ELF-1 (cell line): ENCODE measurements around the gene COL4A2.

Experiments
- DNase-seq: peaks from one replicate; pipeline ENCODE4 v3.0.0-alpha.2; 2016; ENCODE audit warnings: low read depth, low spot score

COL4A2 gene

DNA sequence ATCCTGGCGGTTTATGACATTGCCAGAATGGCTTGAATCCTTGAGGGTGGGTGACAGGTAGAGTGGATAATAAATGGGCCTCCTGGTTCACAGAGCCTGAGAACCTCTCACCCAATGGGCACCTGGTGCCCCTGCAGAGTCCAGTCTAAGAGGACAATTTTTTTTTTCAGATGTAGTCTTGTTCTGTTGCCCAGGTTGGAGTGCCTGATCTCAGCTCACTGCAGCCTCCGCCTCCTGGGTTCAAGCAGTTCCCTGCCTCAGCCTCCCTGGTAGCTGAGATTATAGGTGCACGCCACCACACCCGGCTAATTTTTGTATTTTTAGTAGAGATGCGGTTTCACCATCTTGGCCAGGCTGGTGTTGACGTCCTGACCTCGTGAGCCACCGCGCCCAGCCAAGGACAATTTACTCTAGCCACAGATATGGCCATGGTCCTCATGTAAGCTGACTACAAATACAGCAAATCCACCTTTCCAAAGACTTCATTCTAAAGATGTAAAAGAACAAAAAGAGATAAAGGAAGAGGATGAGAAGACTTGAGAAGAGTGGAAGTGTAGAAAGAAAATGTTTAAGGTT lies 33.0 kb downstream of the COL4A2 start:
- no peak for DNase-seq

DNA sequence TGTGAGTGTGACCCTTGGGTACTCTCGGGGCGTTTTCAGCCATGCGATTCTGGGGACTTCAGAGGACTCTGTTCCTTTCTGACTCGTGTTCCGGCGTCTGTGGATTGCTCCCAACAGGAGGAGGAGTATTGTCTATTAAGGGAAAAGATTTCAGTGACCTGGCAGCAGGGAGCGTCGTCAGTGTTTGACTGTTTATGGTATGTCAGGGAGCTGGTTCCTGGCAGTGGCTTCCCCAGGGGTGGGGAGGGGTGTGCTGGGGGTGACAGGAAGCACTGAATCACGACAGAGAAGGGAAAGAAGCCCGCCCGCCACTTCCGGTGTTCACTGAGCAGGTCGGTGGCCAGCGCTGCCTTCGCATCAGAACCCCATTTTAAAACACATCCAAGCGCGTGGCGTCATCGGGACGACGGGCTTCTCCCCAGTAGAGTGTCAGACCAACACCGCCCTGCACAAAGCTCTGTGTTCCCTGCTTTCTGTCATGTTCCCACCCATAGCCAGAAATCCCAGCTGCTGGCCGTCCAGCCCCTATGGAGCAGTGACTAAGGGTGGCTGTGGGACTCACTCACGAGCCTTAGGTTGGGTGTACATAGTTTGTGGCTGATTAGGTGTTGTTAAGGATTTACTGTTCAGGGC lies 33.8 kb downstream of the COL4A2 start:
- peak; percentile 61 for DNase-seq

DNA sequence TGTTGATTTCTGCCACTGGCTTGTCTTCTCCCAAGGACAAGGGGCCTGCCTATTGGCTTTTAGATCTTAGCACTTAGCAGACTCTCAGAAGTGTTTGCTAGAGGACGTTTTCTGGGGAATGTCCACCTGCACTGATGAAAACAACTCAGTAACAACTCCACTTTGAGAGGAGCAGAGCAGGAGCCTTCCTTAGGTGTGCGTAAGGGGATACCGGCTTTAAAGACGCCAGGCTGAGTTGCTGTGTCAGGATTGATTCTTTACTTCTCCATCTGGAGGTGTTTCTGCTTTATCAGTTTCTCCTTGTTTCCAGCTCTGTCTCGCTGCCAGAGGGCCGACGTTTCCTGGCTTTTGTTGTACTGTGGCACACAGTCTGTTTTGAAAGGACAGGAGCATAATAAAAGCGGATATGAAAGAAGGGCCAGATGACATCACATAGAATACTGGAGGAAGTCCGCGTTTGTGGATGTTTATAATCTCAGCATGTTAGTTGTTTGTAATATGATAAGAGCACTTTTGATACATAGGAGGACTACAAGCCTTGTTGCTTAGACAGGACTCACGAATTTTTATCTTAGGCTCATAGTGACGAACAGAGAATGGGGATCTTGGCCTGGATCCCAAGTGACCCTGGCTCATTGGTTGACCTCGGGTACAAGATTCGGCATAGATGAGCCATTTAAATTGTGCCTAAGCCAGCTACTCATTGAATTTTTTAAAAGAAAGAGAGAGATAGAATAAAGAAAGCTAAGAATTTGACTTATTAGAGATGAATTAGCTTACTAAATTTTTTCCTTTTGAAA lies 34.6 kb downstream of the COL4A2 start:
- no peak for DNase-seq

DNA sequence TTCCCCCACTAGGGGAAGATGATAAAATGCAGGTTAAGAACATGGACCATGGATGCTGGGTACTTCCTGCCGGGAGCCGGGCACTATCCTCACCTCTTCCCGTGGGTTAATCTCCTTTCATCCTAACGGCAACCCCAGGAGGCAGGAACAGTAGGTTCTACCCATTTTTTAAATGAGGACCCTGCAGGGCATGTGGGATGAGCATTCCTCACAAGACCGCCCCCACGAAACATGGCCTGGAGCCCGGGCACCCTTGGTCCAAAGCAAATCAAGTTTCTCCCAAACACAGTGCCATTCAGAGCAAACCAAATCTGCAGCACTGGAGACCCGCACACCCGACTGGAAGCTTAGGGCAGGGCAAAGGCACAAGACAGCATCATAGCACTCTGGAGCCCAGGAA lies 35.4 kb downstream of the COL4A2 start:
- DNase-seq: no peak

DNA sequence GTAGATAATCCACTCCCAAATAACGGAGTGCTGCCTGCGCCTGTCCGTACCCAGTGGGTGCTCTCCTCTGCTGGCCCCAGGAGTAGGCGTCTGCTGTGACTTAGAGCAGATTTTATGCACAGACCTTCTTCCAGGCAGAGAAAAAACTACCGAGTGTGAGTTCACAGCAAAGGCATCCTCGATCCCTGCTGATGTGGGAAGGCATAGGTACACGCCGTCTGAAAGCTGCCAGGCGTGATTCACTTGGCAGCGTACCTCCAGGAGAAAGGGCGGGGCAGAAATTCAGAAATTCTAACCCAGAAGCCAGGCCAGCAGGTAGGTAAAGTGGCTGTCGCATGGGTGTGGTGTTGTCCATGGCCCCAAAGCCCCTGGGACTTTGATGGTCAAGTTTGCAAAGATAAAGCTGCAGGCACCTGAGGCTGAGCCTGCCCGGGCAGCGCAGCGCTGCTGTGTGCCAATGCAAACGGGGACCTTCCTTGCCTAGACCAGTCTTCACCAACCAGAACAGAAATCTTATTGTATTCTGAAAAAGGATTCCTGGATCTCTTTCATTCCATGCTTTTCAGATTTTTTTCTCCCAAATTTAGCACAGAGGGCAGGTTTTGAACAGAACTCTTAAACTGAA lies 36.3 kb downstream of the COL4A2 start:
- DNase-seq: no peak

DNA sequence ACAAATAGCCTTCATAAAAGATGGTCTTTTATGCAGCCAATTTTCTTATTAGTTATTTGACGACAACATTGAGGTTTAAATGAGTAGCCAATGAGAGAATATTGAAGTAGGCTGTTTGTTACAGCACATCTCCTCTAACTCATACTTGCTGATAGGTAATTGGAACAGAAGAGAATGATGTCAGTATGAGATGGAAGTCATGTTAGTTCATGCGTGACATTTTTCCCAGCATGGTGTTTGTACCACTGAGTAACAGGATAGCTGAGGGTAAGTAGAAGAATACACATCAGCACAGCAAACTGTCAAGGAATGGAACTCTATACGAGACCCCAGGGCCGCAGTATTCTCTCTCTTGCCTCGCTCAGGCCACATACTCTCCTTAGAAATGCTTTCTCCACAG lies 37.2 kb downstream of the COL4A2 start:
- DNase-seq: no peak

DNA sequence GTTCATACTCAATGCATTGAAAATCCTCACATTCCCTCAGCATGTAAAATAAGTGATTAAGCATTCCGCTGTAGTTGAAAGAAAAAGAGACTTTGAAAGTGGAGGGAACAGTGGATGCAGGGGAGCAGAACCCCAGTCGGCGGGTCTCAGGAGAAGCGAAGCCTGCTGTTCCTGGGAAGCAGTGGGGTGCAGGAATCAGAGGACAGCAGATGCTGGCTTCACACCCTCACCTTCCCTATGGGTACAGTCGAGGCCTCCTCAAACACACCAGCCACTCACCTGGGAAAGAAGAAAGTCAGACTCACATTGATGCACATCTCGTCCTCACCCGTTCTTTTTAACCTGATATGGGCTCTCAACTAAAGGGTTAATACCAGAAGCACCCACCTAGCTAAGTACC lies 38.2 kb downstream of the COL4A2 start:
- DNase-seq: no peak

DNA sequence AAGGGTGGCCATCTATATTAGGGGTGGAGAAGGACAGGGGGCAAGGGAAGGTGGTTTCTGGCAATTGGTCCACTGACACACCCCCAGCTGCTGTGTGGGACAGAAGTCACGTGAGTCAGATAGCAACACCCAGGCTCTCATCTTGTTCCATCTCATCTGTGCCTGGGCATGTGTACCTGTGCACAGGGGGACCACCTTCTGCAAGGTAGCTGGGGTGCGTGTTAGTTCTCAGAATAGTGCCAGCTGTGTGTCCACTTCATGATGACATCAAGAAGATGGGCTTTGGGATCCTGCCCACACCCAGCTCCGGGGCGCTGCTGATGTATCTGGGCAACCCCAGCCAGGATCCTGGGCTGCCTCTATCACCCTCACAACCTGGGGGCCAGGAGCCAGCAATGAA lies 38.6 kb downstream of the COL4A2 start:
- DNase-seq: no peak

DNA sequence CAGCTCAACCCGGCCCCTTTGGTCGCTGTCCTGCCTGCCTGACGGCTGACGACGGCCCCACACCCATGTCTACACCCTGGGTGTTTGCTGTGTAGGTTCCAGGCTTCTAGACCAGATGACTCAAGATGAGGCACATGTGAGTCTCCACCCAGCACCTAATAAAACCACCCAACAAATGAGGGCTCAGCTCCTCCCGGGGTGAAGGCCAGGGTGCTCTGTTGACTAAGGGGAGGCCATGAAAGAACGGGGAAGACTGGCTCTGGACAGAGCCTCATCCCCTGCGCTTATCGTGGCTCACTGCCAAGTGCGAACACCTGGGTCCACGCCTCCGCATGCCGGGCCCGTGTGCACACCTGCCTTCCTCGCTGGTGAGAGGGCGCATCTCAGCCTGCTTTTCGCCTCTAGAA lies 39.6 kb downstream of the COL4A2 start:
- no peak for DNase-seq

DNA sequence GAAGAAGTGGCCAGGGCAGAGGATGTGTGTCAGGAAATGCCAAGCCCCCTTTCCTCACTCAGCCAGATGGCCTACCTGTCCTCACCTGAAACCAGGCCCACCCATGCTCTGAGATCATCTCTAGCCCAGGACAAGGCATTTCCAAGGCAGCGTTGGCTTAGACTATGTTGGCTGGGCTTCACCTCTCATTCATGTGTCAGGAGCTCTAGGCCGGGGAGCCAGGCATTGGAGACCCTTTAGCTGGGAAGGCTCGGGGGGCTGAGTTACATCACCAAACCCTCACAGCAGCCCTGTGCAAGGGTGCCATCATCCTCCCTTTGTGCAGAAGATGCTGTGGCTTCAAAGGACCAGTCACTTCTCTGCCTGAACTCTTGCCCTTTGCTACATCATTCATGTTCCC lies 40.0 kb downstream of the COL4A2 start:
- DNase-seq: no peak

DNA sequence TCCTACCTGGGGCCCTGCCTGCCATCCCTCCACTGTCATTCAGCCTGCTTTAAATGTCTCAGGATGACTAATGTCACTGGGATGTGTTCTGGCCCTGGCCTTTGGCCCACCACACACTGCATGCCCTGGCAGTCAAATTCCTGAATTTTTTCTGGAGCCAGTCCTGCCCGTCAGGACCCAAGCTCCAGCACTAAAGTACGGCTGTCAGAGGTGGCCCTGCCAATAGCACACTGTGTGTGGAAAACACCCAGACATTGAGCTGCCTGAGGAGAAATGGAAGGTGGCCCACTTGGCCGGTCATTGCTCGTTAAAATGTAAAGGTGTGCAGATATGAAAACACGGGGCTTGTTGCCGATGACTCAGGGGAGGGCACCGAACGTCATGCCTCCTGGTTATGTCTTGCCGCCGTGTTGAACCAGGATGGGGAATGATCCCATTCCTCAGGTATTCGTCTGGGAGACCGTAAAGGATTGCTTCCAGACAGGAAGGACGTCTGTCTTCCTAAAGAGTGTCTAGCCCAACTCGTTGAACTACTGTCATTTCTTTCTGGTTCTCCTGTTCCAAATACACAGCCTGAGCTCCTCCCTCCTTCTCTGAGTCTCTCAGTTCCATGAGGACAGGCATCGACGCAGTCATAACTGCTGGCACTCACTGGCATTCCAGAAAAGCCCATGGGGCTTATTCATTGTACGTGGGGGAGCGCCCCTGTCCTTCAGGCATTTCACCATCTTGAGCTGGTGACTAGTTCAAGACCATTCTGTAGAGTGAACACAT lies 40.6 kb downstream of the COL4A2 start:
- DNase-seq: peak; percentile 43

DNA sequence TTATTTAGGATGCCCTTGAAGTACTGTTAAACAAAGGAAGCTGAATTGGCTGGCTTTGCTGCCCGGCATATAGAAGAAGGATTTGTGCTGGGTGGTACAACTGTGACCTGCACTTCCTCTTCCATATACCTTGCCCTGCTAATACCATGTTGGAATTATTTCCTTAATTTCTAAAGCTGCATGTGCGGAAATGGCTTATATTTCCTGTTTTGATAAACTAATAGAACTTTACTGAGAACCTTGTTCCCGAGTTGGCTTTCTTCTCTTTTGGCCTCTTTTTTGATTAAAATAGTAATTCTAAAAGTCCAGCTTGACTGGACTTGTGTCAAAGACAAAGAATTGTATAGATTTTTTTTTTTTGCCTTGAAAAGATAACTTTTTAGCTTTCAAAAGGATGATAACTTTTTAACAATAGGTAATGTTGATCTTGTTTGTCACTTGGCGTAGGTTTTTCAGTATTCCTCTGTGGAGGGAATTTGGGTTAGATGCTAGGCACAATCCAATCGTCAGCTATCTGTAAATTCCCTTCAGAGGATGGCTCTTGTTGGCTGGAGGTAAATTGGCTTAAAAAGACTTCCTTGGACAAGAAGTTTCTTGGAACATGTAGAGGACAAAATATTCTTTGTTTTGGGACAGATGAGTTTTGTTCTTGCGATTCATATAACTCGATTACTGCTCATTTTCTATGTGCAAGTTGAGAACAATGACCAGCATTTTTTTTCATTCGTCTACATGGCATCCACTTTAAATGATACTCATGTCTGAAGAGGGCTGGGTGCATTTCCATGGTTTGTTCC lies 41.4 kb downstream of the COL4A2 start:
- no peak for DNase-seq

DNA sequence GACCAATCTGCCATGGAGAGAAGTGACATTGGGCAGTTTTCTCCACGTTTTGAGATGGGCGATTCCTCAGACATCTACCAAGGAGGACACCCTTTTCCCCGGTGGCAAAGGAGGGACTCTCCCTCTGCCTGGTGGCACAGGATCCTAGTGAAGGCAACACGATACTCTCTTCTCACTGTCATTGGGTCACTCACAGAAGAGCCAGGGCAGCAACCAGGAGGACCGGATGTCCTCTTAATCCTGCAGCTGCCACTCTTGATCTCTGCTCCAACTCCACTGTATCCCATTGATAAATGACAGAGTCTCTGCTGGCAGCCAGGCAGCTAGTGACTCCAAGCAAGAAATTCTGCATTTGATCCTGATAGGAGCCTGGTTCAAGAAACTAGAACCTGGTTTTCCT lies 42.2 kb downstream of the COL4A2 start:
- DNase-seq: no peak

DNA sequence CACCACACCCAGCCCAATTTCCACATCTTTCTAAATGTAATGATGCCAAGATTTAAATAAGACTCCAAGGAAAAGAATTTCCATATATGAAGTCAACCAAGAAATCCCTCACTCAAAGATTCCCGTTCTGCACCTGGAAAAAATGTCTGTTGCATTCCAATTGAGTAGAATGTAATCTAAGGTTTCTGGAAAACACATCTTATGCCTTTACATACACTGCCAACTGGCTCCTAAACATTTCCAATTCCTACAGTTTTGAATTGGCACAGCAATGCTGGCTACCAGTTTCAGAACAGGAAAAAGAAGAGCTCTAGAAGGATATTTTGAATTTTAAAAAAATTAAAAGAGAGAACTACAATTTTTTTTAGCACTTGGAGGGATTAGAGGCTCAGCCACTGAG lies 43.0 kb downstream of the COL4A2 start:
- no peak for DNase-seq

DNA sequence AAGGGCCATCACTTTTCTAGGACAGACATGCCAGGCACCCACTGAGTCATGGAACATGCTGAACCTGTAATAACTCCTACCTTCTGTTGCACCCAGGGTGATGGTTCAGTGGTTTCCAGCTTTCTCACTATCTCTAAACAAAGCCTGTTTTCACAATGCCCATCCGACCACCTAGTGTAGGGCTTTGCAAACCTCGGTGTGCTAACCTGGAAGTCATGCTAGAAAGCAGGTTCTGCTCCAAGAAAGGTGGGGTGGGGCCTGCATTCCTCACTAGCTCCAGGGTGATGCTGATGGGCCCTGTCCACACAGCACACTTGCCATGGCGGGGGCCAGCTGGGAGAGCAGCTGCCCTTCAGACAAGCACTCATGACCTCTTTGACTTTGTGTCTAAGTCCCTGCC lies 43.4 kb downstream of the COL4A2 start:
- no peak for DNase-seq

DNA sequence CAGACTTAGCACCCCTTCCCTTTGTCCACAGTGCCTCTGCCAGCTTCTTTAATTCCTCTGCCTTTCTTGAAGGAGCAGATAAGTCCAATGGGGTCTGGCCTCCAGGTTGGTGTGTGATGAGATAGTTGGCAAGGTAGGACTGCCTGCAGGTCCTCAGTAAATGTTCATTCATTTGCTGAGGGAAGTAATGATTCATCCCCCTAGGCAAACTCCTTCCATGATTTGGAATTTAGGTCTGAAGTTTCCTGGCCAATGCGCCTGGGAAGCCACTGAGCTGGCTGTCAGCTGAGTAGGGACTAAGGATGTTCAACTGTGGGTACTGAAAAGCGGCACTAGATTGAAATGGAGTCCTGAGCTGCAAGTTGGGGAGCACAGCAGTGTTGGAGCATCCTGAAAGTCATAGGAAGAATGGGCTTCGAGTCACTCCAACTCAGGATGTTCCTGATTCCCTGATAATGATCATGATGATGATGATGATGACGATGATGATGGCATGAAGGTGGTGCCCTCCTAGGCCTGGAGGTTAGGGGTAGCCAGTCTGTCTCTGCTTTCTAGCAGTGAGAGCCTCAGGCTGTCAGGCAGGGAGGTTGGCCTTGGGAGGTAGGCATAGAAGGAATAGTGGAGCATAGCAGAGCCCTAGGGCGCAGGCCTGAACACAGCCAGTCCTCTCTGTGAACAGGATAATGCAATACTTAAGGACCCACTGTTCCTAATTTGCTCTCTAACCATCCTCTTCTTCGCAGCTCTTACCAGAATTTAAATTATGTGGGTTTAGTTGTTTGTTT lies 44.7 kb downstream of the COL4A2 start:
- no peak for DNase-seq

DNA sequence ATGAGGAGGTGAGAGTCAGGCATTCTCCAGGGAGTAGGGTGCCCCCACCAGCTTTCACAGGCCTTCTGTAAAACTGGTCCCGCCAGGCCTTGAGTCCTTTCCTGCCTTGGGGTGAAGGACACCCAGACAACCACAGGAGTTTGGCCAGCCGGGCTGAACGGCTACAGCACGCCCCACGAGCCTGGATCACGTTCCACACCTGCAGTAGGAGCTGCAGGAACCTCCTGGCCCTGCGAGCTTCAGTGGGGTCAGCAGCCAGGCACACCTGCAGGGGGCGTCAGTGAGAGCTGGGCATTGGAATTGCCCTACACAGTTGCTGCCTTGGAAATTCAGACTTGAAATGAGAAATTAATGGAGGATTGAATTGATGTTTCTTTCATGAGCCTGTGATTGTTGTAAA lies 45.7 kb downstream of the COL4A2 start:
- no peak for DNase-seq

DNA sequence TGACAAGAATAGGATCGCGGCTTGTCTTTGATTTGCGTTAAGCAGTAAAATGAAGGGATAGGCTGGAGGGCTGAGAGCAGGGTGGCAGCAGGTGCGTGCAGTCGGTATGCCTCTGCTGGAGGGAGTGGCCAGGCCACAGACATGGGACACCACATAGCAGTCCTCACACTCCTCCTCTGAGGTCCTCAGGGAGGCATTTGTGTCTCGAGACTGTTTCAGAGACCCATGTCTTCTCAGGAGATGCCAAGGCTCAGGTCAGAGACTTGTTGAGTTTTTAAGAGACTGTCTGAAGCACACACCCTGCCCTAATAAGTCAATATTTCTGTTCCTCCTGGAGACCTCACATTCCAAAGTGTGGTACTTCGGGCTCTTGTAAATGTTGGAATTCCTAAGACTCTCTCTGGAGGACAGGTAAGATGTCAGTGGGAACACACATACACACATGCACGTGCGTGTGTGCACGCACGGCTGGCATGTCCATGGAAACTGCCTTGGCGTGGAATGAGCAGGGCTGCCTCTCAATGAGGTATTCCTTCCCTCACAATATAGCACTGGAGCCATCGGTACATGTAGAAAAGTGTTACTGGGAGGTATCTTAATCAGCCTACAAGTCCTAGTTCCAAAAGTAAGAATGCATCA lies 46.4 kb downstream of the COL4A2 start:
- DNase-seq: no peak

DNA sequence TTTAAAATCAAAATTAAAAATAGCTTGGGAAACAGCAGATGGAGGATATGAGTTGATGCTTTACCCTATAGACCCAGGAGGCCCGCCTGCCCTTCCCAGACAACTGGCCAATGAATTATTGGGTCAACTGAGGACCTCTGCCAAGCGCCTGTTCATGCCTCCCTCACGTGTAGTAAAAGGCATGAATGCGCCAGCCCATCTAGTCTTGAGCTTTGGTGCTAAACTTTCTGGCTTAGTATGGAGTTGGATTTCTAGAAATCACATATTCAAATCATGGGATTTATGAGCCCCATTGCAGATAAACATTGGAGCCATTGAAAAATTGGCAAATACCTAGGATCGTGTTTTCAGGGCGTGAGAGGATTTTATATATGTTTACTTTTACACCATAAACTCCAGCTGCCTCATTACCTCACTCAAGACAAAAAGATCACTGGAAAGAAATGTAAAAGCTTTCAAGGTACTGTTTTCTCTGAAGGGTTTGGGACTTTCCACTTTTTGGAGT lies 47.1 kb downstream of the COL4A2 start:
- DNase-seq: no peak
